MM.1S (cell line): Measurements from ENCODE around the gene GLCCI1.

Experiments
- DNase-seq: peaks from one replicate; pipeline ENCODE4 v3.0.0-alpha.2; 2015
- H2AFZ ChIP-seq: fragments of 300-600 bp; sonication (generic); 2 replicates; pipeline ENCODE4 v1.6.0; 2016; ENCODE audit warnings: antibody characterized with exemption, low read length
- H3F3A ChIP-seq: fragments of 300-600 bp; sonication (generic); 2 replicates; pipeline ENCODE4 v1.6.1; 2016; ENCODE audit warnings: mild to moderate bottlenecking, antibody characterized with exemption, low read length, moderate library complexity, mixed read lengths; ENCODE audit not compliant: insufficient read depth
- H3K27ac ChIP-seq: fragments of 300-600 bp; sonication (generic); 2 replicates; pipeline ENCODE4 v1.5.1; 2016; ENCODE audit warnings: mild to moderate bottlenecking, low read length
- H3K27me3 ChIP-seq: fragments of 300-600 bp; sonication (generic); replicated peaks from 2 replicates; pipeline ENCODE4 v1.6.0; 2016; ENCODE audit warnings: low read length; ENCODE audit not compliant: insufficient read depth
- H3K36me3 ChIP-seq: fragments of 300-600 bp; sonication (generic); replicated peaks from 2 replicates; pipeline ENCODE4 v1.6.1; 2016; ENCODE audit warnings: mild to moderate bottlenecking, low read length, mixed read lengths; ENCODE audit not compliant: insufficient read depth
- H3K4me1 ChIP-seq: fragments of 300-600 bp; sonication (generic); 2 replicates; pipeline ENCODE4 v1.6.1; 2016; ENCODE audit warnings: low read length, mixed read lengths
- H3K4me2 ChIP-seq: fragments of 300-600 bp; sonication (generic); 2 replicates; pipeline ENCODE4 v1.6.0; 2016; ENCODE audit warnings: low read depth, low read length
- H3K4me3 ChIP-seq: fragments of 300-600 bp; sonication (generic); 2 replicates; pipeline ENCODE4 v1.5.1; 2016; ENCODE audit warnings: low read length, mixed read lengths
- H3K79me2 ChIP-seq: fragments of 300-600 bp; sonication (generic); 2 replicates; pipeline ENCODE4 v1.6.1; 2016; ENCODE audit warnings: mixed run types, low read length, mixed read lengths
- H3K9ac ChIP-seq: fragments of 300-600 bp; sonication (generic); 2 replicates; pipeline ENCODE4 v1.6.1; 2016; ENCODE audit warnings: low read length, mixed read lengths
- H3K9me2 ChIP-seq: fragments of 300-600 bp; sonication (generic); replicated peaks from 2 replicates; pipeline ENCODE4 v1.6.1; 2016; ENCODE audit warnings: mild to moderate bottlenecking, low read length, mixed read lengths; ENCODE audit not compliant: insufficient read depth
- H3K9me3 ChIP-seq: fragments of 300-600 bp; sonication (generic); replicated peaks from 2 replicates; pipeline ENCODE4 v1.6.1; 2016; ENCODE audit warnings: mild to moderate bottlenecking, low read length, mixed read lengths; ENCODE audit not compliant: insufficient read depth
- H4K20me1 ChIP-seq: fragments of 300-600 bp; sonication (generic); 2 replicates; pipeline ENCODE4 v1.6.1; 2016; ENCODE audit warnings: mild to moderate bottlenecking, low read length, moderate library complexity, mixed read lengths; ENCODE audit not compliant: insufficient read depth
- CTCF ChIP-seq: fragments of 300-600 bp; sonication (generic); IDR thresholded peaks from 2 replicates; pipeline ENCODE4 v1.5.1; 2016; ENCODE audit warnings: antibody characterized with exemption, low read length, mixed read lengths
- EZH2 ChIP-seq: fragments of 300-600 bp; sonication (generic); optimal IDR thresholded peaks from 2 replicates; pipeline ENCODE3; 2017; ENCODE audit warnings: low read depth, mild to moderate bottlenecking, antibody characterized with exemption, low read length, mixed read lengths
- EZH2phosphoT487 ChIP-seq: fragments of 300-600 bp; sonication (generic); IDR thresholded peaks from 2 replicates; pipeline ENCODE4 v1.6.1; 2018; ENCODE audit warnings: antibody characterized with exemption, low read length

Gene GLCCI1

GRCh38 chr7:8134089-8134733 is 165.6 kb downstream of the GLCCI1 start:
- Histone ChIP-seq H3K9me3 (no peaks in the 10 kb centered on the region), H3K4me2 (peak overlapping the region; percentile 49), H3K27ac (peak overlapping the region; percentile 75), H3K27me3 (no peaks in the 10 kb centered on the region), H3K36me3 (no peaks in the 10 kb centered on the region), H3K9ac (peak overlapping the region; percentile 37; the same call in 1 of the 2 replicates), H3K4me3 (no peak overlapping the region), H3F3A (peaks cover 21% of the 10 kb centered on the region), H3K9me2 (no peaks in the 10 kb centered on the region), H3K79me2 (no peaks in the 10 kb centered on the region), H2AFZ (peak overlapping the region; percentile 30; the same call in 1 of the 2 replicates), H4K20me1 (no peaks in the 10 kb centered on the region), H3K4me1 (peaks cover 30% of the 10 kb centered on the region)
- TF ChIP-seq EZH2phosphoT487, result no peak
- TF ChIP-seq CTCF, result no peak
- no peak for TF ChIP-seq EZH2
- DNase-seq, result peak; percentile 63

GRCh38 chr7:8135417-8135816 is 166.8 kb downstream of the GLCCI1 start:
- no peak for DNase-seq
- Histone ChIP-seq H3K9me3 (no peaks in the 10 kb centered on the region), H3F3A (peaks cover 21% of the 10 kb centered on the region), H3K27me3 (no peaks in the 10 kb centered on the region), H3K4me2 (no peak overlapping the region), H2AFZ (no peak overlapping the region), H3K36me3 (no peaks in the 10 kb centered on the region), H3K4me3 (no peak overlapping the region), H4K20me1 (no peaks in the 10 kb centered on the region), H3K9ac (no peak overlapping the region), H3K4me1 (peaks cover 30% of the 10 kb centered on the region), H3K27ac (no peak overlapping the region), H3K9me2 (no peaks in the 10 kb centered on the region), H3K79me2 (no peaks in the 10 kb centered on the region)
- TF ChIP-seq EZH2phosphoT487 (no peak), EZH2 (no peak), CTCF (no peak)

GRCh38 chr7:8136051-8136730 is 167.6 kb downstream of the GLCCI1 start:
- Histone ChIP-seq H3K27me3 (no peaks in the 10 kb centered on the region), H3K36me3 (no peaks in the 10 kb centered on the region), H3K4me1 (peaks cover 29% of the 10 kb centered on the region), H3K4me3 (no peak overlapping the region), H3K79me2 (no peaks in the 10 kb centered on the region), H3K9ac (no peak overlapping the region), H3K27ac (no peak overlapping the region), H4K20me1 (no peaks in the 10 kb centered on the region), H2AFZ (no peak overlapping the region), H3K9me3 (no peaks in the 10 kb centered on the region), H3F3A (peaks cover 21% of the 10 kb centered on the region), H3K4me2 (no peak overlapping the region), H3K9me2 (no peaks in the 10 kb centered on the region)
- TF ChIP-seq CTCF (no peak), EZH2 (no peak), EZH2phosphoT487 (no peak)
- no peak for DNase-seq
